ENCODE results near the gene IDS.

Gene IDS

DNA sequence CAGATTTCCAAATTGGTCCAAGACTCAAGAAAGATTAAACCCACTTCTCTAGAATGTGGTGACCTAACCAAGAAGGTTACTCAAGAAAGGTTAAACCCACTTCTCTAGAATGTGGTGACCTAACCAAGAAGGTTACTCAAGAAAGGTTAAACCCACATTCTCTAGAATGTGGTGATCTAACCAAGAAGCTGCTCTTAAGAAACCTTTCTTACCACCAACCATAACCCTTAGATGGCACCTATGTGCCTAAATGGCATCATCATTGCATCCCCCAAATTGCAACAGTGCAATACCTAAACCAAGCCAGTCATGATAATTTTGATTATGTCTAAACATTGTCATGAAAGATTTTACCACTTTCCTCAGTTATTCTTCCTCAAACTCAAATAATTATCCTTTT, 49.2 kb downstream of the IDS start:
- no peak for DNase-seq

DNA sequence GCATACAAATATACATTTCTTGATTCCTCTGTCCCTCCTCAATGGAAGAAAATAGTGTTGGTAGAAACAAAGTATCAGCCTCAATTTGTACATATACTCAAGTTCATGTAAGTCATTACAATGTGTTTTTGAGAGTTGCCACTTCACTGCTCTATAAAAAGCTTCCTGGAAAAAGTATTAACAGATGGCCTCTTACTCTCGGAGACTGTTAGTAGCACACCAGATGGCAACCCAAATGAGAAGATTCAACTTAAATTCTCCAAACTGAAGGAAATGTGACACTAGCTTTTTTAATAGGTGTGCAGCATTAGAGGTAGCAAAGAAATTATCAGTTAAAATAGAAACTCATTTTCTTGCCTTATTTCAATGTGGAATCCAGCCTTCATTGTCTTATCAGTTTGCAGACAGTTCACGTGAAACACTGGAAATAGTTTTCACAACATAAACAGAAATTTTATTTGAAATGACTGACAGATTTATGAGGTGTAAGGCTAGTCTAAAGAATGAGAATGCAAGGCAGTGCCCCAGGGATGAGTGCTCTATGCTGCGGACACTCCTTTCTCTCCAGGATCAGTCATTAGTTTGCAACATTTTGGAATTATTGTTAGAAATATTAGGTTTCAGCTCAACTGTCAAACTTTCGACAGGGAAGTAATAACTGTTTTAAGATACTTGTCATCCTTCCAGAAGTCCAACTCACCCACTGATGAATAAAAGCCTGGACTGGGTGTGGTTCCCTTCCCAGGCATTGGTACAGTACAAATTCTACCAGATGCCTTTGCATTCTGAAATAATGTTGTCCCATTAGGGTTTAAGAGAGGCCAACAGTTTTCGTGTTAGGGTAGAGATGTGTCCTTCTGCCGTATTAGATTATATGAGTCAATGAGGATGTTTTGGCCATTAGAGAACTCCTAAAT, 50.9 kb downstream of the IDS start:
- DNase-seq = peak; percentile 2

DNA sequence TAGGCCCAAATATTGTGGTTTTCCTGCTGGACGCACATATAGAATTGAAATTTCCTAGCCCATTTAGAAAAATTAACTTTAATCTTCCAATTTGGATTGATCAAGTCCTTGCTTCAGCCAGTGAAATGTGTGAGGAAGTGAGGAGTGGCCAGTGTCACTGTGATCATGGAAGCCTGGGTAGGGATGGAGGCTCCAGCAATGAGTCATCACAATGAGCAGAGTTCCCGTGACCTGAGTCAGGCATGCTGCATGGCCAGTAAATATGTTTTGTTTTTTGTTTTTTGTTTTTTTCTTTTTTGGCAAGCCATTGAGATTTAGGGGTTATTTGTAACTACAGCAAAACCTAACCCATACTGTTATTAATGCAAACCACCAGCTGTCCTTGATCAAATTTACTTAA, 52.1 kb downstream of the IDS start:
- peak; percentile 64 for DNase-seq

DNA sequence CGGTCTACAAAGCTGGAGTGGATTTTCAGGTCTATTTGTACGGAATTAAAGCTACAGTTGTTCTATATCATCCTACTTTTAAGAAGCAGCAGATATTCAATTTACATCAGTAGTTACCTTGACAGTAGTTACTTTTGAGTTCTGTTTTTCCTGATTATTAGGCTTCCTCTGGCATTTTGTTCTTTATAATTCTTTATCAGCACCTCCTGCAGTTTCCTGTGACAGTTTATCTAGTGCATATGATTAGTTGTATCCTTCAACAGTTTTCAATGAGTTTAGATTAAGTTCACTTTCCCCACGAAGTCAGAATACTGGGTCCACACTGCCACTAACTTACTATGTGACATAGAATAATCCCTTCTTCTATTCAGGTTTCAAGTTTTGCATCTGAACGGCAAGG, 71.7 kb downstream of the IDS start:
- no peak for DNase-seq

DNA sequence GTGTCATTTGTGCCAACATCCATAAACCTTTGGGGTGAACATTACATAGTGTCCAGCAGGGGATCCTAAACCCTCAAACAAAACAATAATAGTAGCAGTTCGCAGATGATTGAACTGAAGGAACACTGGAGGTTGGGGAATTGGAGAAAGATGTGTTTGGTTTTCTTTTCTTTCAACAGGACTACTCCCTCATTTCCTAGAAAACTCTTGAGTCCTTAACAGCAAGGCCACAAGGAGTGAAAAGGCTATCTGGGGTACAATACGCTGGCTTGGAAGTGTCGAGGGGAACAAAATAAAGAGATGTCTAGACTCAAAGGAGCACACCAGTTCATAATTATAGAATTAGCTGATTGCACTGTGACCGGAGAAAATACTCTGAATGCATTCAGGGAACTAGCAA, 72.1 kb downstream of the IDS start:
- no peak for DNase-seq
